ENCODE results near the gene TMEM52B. TPM values are rescaled to one million over a fixed set of nuclear protein-coding genes. Genes with fewer than 3 reads are reported as not detected.

The TMEM52B gene
- total and polyA plus RNA-seq, 2 of the 13 experiments (the other 11 are each of a cell fraction or from before 2014, with no cell fraction given): not detected

GRCh38 chr12:10211940-10212738 is 33.3 kb downstream of the TMEM52B start (continued):
- peak; percentile 91 for TF ChIP-seq RARA (CRISPR knock-in tag; IDR thresholded peaks at IDR 0.05)
- TF ChIP-seq MTF2 (CRISPR knock-in tag; IDR thresholded peaks at IDR 0.05; ENCODE audit: borderline replicate concordance): no peak
- no peak for TF ChIP-seq SMAD9 (CRISPR knock-in tag; IDR thresholded peaks at IDR 0.05)
- no peak for TF ChIP-seq ZNF367 (CRISPR knock-in tag; IDR thresholded peaks at IDR 0.05; ENCODE audit: borderline replicate concordance)
- TF ChIP-seq U2AF1 (optimal IDR thresholded peaks at IDR 0.05; ENCODE audit: low read depth, low read length): no peak
- TF ChIP-seq ZBTB2 (CRISPR knock-in tag; IDR thresholded peaks at IDR 0.05; ENCODE audit: low read depth): no peak
- no peak for TF ChIP-seq JDP2 (CRISPR knock-in tag; IDR thresholded peaks at IDR 0.05; ENCODE audit: borderline replicate concordance)
- TF ChIP-seq HMGA1 (CRISPR knock-in tag; conservative IDR thresholded peaks at IDR 0.05): no peak
- no peak for TF ChIP-seq SRSF1 (optimal IDR thresholded peaks at IDR 0.05; ENCODE audit: low read depth, low read length)
- peak; percentile 58; the same call in 1 of the 2 replicates for TF ChIP-seq MAX (IDR thresholded peaks at IDR 0.05)
- TF ChIP-seq ZNF720 (CRISPR knock-in tag; IDR thresholded peaks at IDR 0.05): no peak
- TF ChIP-seq ZNF513 (CRISPR knock-in tag; conservative IDR thresholded peaks at IDR 0.05): no peak
- TF ChIP-seq ZNF343 (CRISPR knock-in tag; IDR thresholded peaks at IDR 0.05): no peak
- no peak for TF ChIP-seq KDM6A (CRISPR knock-in tag; IDR thresholded peaks at IDR 0.05; ENCODE audit: low read depth)
- 0 out of 2 replicates have a peak, but pooled peaks have one; percentile 5 for TF ChIP-seq ZSCAN21 (CRISPR knock-in tag; IDR thresholded peaks at IDR 0.05; ENCODE audit: borderline replicate concordance)
- no peak for TF ChIP-seq ZBED4 (CRISPR knock-in tag; IDR thresholded peaks at IDR 0.05; ENCODE audit: borderline replicate concordance)
- TF ChIP-seq ZBTB21 (CRISPR knock-in tag; IDR thresholded peaks at IDR 0.05): peak; percentile 92
- 0 out of 2 replicates have a peak, but pooled peaks have one; percentile 25 for TF ChIP-seq RFX5 (IDR thresholded peaks at IDR 0.05; ENCODE audit: low read depth, low read length)
- TF ChIP-seq ZNF569 (CRISPR knock-in tag; IDR thresholded peaks at IDR 0.05; ENCODE audit: borderline replicate concordance): no peak
- no peak for TF ChIP-seq NFE2L1 (CRISPR knock-in tag; IDR thresholded peaks at IDR 0.05; ENCODE audit: borderline replicate concordance)
- TF ChIP-seq HNRNPLL (IDR thresholded peaks at IDR 0.05; ENCODE audit: low read depth, low read length, poor library complexity, severe bottlenecking): peak; percentile 73

All from HepG2 (cell line).